ENCODE results near the gene HDC.

The HDC gene

DNA sequence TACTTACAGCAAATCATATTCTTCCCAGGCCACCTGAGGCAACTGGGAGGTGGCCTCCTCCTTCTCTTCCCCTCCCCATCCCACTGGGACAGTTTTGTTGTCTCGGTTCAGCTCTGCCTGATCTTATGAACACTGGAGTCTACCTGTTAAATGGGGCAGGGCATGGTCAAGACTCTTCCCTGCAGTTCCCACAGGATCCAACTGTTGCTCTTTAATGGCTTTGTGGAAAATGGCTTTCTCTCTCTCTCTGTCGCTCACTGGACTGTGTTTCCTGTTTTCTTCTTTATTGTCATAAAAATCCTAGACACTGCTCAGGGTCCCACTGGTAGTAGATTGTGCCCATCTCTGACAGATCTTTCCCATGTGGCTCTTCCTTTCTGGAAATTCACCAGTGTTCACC lies 43.3 kb downstream of the HDC start:
- no peak overlapping the region for H3K4me3 ChIP-seq (ENCODE audit: low read depth, low read length)
- no peak for DNase-seq (ENCODE audit: low read depth)
- TF ChIP-seq, protein P1, sequence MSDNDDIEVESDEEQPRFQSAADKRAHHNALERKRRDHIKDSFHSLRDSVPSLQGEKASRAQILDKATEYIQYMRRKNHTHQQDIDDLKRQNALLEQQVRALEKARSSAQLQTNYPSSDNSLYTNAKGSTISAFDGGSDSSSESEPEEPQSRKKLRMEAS (IDR thresholded peaks at IDR 0.05; ENCODE audit: low read depth, low read length): no peak
- no peak for TF ChIP-seq POLR2A (IDR thresholded peaks at IDR 0.05; ENCODE audit: extremely low read depth, insufficient read length)
- no peak for TF ChIP-seq MYC (IDR thresholded peaks at IDR 0.05; ENCODE audit: low read depth, low read length)
- TF ChIP-seq, protein P2, sequence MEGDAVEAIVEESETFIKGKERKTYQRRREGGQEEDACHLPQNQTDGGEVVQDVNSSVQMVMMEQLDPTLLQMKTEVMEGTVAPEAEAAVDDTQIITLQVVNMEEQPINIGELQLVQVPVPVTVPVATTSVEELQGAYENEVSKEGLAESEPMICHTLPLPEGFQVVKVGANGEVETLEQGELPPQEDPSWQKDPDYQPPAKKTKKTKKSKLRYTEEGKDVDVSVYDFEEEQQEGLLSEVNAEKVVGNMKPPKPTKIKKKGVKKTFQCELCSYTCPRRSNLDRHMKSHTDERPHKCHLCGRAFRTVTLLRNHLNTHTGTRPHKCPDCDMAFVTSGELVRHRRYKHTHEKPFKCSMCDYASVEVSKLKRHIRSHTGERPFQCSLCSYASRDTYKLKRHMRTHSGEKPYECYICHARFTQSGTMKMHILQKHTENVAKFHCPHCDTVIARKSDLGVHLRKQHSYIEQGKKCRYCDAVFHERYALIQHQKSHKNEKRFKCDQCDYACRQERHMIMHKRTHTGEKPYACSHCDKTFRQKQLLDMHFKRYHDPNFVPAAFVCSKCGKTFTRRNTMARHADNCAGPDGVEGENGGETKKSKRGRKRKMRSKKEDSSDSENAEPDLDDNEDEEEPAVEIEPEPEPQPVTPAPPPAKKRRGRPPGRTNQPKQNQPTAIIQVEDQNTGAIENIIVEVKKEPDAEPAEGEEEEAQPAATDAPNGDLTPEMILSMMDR (IDR thresholded peaks at IDR 0.05; ENCODE audit: low read depth, low read length): no peak

DNA sequence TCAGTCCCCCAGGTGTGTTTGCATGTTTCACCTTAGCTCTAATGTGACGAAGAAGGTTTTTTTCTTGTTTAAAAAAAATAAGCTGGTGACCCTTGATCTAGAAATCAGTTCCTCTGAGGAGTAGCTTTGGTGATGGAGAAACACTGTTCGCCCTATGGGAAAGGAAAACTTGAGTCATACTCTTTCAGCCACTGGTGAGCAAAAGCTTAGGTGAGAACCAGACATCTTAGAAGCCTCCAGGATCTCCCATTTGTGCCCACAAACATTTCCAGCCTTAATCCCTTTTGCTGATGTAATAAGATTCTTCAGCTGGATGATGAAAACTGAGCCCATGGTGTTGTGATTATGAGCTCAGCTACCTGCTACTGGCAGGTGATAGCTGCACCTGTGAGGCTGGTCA lies 45.7 kb downstream of the HDC start:
- DNase-seq (ENCODE audit: low read depth): no peak
- H3K4me3 ChIP-seq (ENCODE audit: low read depth, low read length): no peak overlapping the region
- TF ChIP-seq MYC (IDR thresholded peaks at IDR 0.05; ENCODE audit: low read depth, low read length) (no peak), POLR2A (IDR thresholded peaks at IDR 0.05; ENCODE audit: extremely low read depth, insufficient read length) (no peak)
- TF ChIP-seq, protein P1 (IDR thresholded peaks at IDR 0.05; ENCODE audit: low read depth, low read length): no peak
- TF ChIP-seq, protein P2 (IDR thresholded peaks at IDR 0.05; ENCODE audit: low read depth, low read length): no peak

DNA sequence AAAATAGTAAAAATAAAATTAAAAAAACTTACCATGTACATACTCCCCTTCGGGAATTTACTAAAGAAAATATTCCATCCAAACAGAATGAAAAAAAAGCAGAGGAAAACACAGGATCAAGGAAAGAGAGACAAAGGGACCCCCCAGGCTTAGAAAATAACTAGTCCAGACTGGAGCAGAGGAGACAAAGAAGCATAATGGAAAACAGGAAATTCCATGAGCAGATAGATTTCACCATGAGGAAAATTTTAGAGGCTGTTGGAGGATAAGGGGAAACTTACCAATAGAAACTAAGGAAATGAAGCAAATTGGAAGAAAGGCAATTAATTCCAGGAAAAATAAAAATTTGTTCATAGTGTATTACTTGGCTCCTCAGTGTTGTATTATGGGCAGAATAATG lies 46.8 kb downstream of the HDC start:
- TF ChIP-seq POLR2A (IDR thresholded peaks at IDR 0.05; ENCODE audit: extremely low read depth, insufficient read length): no peak
- TF ChIP-seq, protein P1 (IDR thresholded peaks at IDR 0.05; ENCODE audit: low read depth, low read length): no peak
- TF ChIP-seq, protein P2 (IDR thresholded peaks at IDR 0.05; ENCODE audit: low read depth, low read length): no peak
- no peak for TF ChIP-seq MYC (IDR thresholded peaks at IDR 0.05; ENCODE audit: low read depth, low read length)
- no peak for DNase-seq (ENCODE audit: low read depth)
- H3K4me3 ChIP-seq (ENCODE audit: low read depth, low read length): no peak overlapping the region

DNA sequence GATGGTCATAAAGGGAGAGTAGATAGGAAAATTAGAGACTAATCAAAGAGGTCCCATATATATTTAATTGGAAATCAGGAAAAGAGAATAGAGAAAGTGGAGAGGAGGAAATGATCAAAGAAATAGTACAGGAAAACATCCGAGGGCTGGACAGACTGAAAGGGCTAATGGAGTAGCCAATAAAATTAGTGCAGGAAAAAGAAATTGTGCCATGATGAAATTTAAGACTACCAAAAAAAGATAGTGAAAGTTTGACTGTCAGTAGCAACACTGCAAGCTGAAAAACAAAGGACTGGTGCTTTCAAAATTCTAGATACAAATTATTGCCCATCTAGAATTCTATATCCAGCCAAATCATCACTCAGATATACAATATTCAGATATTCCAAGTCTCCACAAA lies 47.2 kb downstream of the HDC start:
- no peak overlapping the region for H3K4me3 ChIP-seq (ENCODE audit: low read depth, low read length)
- no peak for DNase-seq (ENCODE audit: low read depth)
- TF ChIP-seq MYC (IDR thresholded peaks at IDR 0.05; ENCODE audit: low read depth, low read length) (no peak), POLR2A (IDR thresholded peaks at IDR 0.05; ENCODE audit: extremely low read depth, insufficient read length) (no peak)
- TF ChIP-seq, protein P2 (IDR thresholded peaks at IDR 0.05; ENCODE audit: low read depth, low read length): no peak
- TF ChIP-seq, protein P1 (IDR thresholded peaks at IDR 0.05; ENCODE audit: low read depth, low read length): no peak

DNA sequence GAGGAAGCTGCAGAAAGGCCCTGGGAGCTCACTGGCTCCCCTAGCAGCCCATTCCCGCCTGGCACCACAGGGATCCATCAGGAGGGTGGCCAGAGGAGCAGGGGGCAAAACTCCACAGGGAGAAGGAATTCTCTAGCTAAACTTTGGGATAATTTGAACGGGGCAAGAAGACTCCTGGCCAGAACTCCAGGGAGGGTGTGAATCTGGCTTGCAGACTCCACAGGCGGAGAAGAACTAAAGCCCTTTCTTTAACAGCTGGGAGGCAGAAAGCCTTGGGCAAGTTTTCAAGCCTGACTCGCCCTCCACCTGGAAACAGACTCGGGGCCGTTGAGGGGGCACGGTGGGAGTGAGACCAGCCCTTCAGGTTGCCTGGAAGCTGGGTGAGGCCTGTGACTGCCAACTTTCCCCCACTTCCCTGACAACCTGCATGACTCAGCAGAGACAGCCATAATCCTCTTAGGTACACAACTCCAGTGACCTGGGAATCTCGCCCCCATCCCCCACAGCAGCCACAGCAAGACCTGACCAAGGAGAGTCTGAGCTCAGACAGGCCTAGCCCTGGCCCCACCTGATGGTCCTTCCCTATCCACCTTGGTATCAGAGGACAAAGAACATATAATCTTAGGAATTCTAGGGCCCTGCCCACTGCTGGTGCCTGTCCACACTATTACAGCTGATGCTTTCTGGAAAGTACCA lies 54.9 kb downstream of the HDC start:
- no peak for DNase-seq (ENCODE audit: low read depth)
- TF ChIP-seq, protein P1 (IDR thresholded peaks at IDR 0.05; ENCODE audit: low read depth, low read length): no peak
- TF ChIP-seq MYC (IDR thresholded peaks at IDR 0.05; ENCODE audit: low read depth, low read length): no peak
- TF ChIP-seq, protein P2 (IDR thresholded peaks at IDR 0.05; ENCODE audit: low read depth, low read length): no peak
- TF ChIP-seq POLR2A (IDR thresholded peaks at IDR 0.05; ENCODE audit: extremely low read depth, insufficient read length): no peak
- H3K4me3 ChIP-seq (ENCODE audit: low read depth, low read length): no peak overlapping the region
